ENCODE data around the gene BHLHA15.

Gene BHLHA15

DNA sequence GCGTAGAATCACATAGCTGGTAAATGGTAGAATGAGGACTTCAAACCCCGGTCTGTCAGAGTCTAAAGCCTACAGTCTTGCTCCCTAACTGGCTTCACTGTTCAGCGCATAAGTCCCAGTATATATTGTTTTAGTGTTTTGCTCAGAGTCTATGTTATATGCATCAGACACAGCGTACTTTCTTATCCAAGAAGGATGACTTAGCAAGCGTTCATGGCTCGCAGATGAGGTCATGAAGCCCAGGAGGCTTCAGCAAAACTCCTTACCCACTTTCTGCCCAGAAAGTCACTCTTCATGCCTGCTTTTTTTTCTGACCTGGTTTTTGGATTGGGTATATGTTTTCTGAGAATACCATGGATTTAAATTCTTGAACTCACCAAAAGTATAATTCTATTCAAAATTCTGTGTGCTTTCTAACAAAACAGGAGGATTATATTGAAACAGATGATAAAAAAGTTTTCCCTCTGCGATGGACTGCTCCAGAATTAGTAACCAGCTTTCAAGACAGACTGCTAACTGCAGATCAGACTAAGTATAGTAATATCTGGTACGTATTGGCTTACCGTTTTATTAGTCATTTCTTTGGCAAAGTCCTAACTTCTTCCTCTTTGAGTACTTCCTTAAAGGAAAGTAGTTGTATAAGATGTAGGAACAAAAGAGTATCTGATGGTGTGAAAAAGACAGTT, 24.6 kb upstream of the BHLHA15 start:
- DNase-seq (ENCODE audit: low read depth, low spot score) = no peak
- no peaks in the 10 kb centered on the region; the same call in 1 of the 2 replicates for H3K9me3 ChIP-seq (ENCODE audit: control insufficient read depth, insufficient read depth, low read length)
- no peaks in the 10 kb centered on the region for H3K27me3 ChIP-seq (ENCODE audit: control insufficient read depth, insufficient read depth, low read length)
- H3K4me3 ChIP-seq (ENCODE audit: low read length) = no peak overlapping the region
- H3K27ac ChIP-seq (ENCODE audit: low read length) = no peak overlapping the region
- WGBS (ENCODE audit: insufficient coverage, insufficient read length) = no CpG with 5 or more reads among the region's 9 CpGs
- H3K4me1 ChIP-seq (ENCODE audit: control insufficient read depth, insufficient read depth, low read length) = no peaks in the 10 kb centered on the region
- H3K36me3 ChIP-seq (ENCODE audit: control insufficient read depth, insufficient read depth, low read length) = peaks cover 2% of the 10 kb centered on the region; the same call in 1 of the 2 replicates

DNA sequence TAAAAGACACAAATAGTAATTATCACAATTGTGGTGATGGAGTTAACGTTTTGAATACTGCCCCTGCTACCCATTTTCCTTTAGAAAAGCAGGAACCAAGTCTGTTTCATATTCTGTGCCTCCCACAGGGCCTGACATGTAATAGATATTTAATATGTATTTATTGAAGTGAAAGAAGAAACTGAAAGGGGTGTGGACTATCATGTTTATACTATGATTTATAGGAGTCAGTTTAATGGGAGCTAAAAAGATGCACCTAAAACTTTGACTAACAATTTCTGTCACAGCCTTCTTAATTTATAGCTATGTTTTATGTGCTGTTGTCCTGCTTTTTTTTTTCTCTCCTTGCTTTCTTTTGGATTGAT, 24.1 kb upstream of the BHLHA15 start:
- H3K9me3 ChIP-seq (ENCODE audit: control insufficient read depth, insufficient read depth, low read length) = no peaks in the 10 kb centered on the region; the same call in 1 of the 2 replicates
- H3K36me3 ChIP-seq (ENCODE audit: control insufficient read depth, insufficient read depth, low read length) = peaks cover 5% of the 10 kb centered on the region; the same call in 1 of the 2 replicates
- no peaks in the 10 kb centered on the region for H3K27me3 ChIP-seq (ENCODE audit: control insufficient read depth, insufficient read depth, low read length)
- WGBS (ENCODE audit: insufficient coverage, insufficient read length) = no CpG with 5 or more reads among the region's 1 CpG
- DNase-seq (ENCODE audit: low read depth, low spot score) = no peak
- no peak overlapping the region for H3K27ac ChIP-seq (ENCODE audit: low read length)
- no peaks in the 10 kb centered on the region for H3K4me1 ChIP-seq (ENCODE audit: control insufficient read depth, insufficient read depth, low read length)
- H3K4me3 ChIP-seq (ENCODE audit: low read length) = no peak overlapping the region

DNA sequence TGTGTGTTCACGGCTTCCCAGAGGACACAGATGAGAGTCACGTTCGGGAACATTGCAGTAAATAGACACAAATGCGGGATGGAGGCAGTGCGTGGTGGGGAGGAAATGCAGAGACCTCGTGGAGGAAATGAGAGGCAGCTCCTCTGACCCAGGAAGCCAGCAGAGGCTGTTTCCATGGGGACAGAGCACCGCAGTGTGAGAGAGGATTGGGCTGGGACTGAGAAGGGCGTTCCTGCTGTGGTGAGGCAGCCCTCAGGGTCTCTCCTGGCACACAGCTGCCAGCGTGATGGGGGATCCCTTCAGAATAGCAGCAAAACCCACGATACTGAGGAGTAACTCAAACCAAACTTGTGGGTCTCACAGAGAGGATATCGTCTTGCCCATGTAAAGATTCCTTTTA, 21.7 kb upstream of the BHLHA15 start:
- Histone ChIP-seq H3K4me1 (ENCODE audit: control insufficient read depth, insufficient read depth, low read length) (no peaks in the 10 kb centered on the region), H3K9me3 (ENCODE audit: control insufficient read depth, insufficient read depth, low read length) (no peaks in the 10 kb centered on the region), H3K36me3 (ENCODE audit: control insufficient read depth, insufficient read depth, low read length) (peaks cover 20% of the 10 kb centered on the region), H3K27me3 (ENCODE audit: control insufficient read depth, insufficient read depth, low read length) (no peaks in the 10 kb centered on the region), H3K4me3 (ENCODE audit: low read length) (no peak overlapping the region), H3K27ac (ENCODE audit: low read length) (no peak overlapping the region)
- DNase-seq (ENCODE audit: low read depth, low spot score) = no peak
- no CpG with 5 or more reads among the region's 11 CpGs for whole genome bisulfite sequencing (ENCODE audit: insufficient coverage, insufficient read length)

DNA sequence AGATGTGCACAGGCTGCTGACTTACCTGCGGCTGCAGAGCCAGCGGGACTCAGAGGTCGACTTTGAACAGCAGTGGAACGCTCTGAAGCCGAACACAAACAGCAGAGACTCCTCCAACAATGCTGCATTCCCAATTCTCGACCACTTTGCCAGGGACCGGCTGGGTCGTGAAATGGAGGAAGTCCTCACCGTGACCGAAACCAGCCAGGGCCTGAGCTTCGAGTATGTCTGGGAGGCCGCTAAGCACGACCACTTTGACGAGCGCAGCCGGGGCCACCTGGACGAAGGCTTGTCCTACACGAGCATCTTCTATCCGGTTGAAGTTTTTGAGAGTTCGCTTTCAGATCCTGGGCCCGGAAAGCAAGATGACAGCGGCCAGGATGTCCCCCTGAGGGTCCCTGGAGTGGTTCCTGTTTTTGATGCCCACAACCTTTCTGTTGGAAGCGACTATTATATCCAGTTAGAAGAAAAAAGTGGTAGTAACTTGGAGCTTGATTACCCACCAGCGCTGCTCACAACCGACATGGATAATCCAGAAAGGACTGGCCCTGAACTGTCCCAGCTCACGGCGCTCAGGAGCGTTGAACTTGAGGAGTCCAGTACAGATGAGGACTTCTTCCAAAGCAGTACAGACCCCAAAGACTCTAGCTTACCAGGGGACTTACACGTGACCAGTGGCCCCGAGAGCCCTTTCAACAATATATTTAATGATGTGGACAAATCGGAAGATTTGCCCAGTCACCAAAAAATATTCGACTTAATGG, 19.4 kb upstream of the BHLHA15 start:
- no peaks in the 10 kb centered on the region for H3K27me3 ChIP-seq (ENCODE audit: control insufficient read depth, insufficient read depth, low read length)
- H3K4me1 ChIP-seq (ENCODE audit: control insufficient read depth, insufficient read depth, low read length) = no peaks in the 10 kb centered on the region
- no CpG with 5 or more reads among the region's 32 CpGs for WGBS (ENCODE audit: insufficient coverage, insufficient read length)
- no peak overlapping the region for H3K27ac ChIP-seq (ENCODE audit: low read length)
- H3K36me3 ChIP-seq (ENCODE audit: control insufficient read depth, insufficient read depth, low read length) = peaks cover 24% of the 10 kb centered on the region
- no peaks in the 10 kb centered on the region for H3K9me3 ChIP-seq (ENCODE audit: control insufficient read depth, insufficient read depth, low read length)
- no peak for DNase-seq (ENCODE audit: low read depth, low spot score)
- H3K4me3 ChIP-seq (ENCODE audit: low read length) = no peak overlapping the region

DNA sequence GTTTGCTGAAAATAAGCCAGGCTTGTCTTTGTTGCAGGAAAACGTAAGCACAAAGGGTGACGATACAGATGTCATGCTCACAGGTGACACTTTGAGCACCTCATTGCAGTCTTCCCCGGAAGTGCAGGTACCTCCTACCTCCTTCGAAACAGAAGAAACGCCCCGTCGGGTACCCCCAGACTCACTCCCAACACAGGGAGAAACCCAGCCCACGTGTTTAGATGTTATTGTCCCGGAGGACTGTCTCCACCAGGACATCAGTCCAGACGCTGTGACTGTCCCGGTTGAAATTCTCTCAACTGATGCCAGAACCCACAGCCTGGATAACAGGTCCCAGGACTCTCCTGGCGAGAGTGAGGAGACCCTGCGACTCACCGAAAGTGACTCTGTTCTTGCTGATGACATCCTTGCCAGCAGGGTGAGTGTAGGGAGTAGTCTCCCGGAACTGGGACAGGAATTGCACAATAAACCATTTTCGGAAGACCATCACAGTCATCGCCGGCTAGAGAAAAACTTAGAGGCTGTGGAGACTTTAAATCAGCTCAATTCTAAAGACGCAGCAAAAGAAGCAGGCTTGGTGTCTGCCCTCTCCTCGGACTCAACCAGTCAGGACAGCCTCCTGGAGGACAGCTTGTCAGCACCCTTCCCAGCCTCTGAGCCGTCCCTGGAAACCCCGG, 18.3 kb upstream of the BHLHA15 start:
- no peaks in the 10 kb centered on the region for H3K9me3 ChIP-seq (ENCODE audit: control insufficient read depth, insufficient read depth, low read length)
- peaks cover 24% of the 10 kb centered on the region for H3K36me3 ChIP-seq (ENCODE audit: control insufficient read depth, insufficient read depth, low read length)
- no peak overlapping the region for H3K27ac ChIP-seq (ENCODE audit: low read length)

DNA sequence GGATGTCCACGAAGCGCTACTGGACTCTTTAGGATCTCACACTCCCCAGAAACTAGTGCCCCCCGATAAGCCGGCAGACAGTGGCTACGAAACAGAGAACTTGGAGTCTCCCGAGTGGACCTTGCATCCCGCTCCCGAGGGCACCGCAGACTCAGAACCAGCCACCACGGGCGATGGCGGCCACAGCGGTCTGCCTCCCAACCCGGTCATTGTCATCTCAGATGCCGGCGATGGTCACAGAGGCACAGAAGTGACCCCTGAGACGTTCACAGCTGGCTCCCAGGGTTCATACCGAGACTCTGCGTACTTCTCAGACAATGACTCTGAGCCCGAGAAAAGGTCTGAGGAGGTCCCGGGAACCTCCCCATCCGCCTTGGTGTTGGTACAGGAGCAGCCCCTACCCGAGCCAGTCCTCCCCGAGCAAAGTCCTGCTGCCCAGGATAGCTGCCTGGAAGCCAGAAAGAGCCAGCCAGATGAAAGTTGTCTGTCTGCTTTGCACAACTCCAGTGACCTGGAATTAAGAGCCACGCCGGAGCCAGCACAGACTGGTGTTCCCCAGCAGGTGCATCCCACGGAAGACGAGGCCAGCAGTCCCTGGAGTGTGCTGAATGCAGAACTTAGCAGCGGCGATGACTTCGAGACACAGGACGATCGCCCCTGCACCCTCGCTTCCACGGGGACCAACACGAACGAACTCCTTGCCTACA, 17.6 kb upstream of the BHLHA15 start:
- Histone ChIP-seq H3K4me3 (ENCODE audit: low read length) (no peak overlapping the region), H3K36me3 (ENCODE audit: control insufficient read depth, insufficient read depth, low read length) (peaks cover 24% of the 10 kb centered on the region), H3K4me1 (ENCODE audit: control insufficient read depth, insufficient read depth, low read length) (no peaks in the 10 kb centered on the region), H3K9me3 (ENCODE audit: control insufficient read depth, insufficient read depth, low read length) (no peaks in the 10 kb centered on the region), H3K27ac (ENCODE audit: low read length) (no peak overlapping the region), H3K27me3 (ENCODE audit: control insufficient read depth, insufficient read depth, low read length) (no peaks in the 10 kb centered on the region)
- no peak for DNase-seq (ENCODE audit: low read depth, low spot score)
- no CpG with 5 or more reads among the region's 37 CpGs for WGBS (ENCODE audit: insufficient coverage, insufficient read length)

More for the DNA sequence above, 18.3 kb upstream of the BHLHA15 start:
- Histone ChIP-seq H3K27me3 (ENCODE audit: control insufficient read depth, insufficient read depth, low read length) (no peaks in the 10 kb centered on the region), H3K4me3 (ENCODE audit: low read length) (no peak overlapping the region), H3K4me1 (ENCODE audit: control insufficient read depth, insufficient read depth, low read length) (no peaks in the 10 kb centered on the region)
- no CpG with 5 or more reads among the region's 22 CpGs for WGBS (ENCODE audit: insufficient coverage, insufficient read length)
- DNase-seq (ENCODE audit: low read depth, low spot score) = no peak

DNA sequence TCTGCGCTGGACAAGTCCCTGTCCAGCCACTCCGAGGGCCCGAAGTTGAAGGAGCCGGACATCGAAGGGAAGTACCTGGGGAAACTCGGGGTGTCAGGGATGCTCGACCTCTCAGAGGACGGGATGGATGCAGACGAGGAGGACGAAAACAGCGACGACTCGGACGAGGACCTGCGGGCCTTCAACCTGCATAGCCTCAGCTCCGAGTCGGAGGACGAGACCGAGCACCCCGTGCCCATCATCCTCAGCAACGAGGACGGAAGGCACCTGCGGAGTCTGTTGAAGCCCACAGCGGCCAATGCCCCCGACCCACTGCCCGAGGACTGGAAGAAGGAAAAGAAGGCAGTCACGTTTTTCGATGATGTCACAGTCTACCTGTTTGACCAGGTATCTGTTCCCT, 17.1 kb upstream of the BHLHA15 start:
- Histone ChIP-seq H3K4me1 (ENCODE audit: control insufficient read depth, insufficient read depth, low read length) (no peaks in the 10 kb centered on the region), H3K27me3 (ENCODE audit: control insufficient read depth, insufficient read depth, low read length) (no peaks in the 10 kb centered on the region), H3K9me3 (ENCODE audit: control insufficient read depth, insufficient read depth, low read length) (no peaks in the 10 kb centered on the region), H3K4me3 (ENCODE audit: low read length) (no peak overlapping the region), H3K36me3 (ENCODE audit: control insufficient read depth, insufficient read depth, low read length) (peaks cover 24% of the 10 kb centered on the region), H3K27ac (ENCODE audit: low read length) (no peak overlapping the region)
- DNase-seq (ENCODE audit: low read depth, low spot score) = no peak
- WGBS (ENCODE audit: insufficient coverage, insufficient read length) = no CpG with 5 or more reads among the region's 28 CpGs

DNA sequence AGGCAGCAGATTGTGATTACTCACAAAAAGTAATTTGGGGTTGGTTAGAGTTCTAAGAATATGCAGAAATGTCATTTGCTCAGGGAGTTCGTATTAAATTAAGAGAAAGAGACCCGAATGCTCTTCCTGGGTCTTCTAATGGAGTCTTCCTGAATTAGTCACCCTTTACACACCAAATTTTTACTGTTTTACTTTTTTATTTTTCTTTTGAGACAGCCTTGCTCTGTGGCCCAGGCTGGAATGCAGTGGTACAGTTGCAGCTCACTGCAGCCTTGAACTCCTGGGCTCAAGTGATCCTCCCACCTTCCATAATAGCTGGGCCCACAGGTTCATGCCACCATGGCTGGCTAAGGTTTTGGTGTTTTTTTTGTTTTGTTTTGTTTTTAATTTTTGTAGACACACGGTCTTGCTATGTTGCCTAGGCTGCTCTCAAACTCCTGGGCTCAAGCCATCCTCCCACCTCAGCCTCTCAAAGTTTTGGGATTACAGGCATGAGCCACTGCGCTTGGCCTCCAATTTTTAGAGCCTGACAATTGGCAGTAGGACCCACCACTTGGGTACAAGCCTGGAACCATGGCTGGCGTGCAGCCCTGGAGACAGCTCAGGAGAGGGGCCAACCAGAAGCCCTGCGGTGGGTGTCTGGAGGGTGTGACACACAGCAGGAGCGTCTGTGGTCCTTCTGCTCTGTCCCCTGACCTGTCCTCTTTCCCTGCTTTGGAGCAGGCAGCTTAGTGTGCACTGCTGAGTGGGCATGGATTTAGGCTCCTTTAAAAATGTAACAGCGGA, 16.4 kb upstream of the BHLHA15 start:
- Histone ChIP-seq H3K27ac (ENCODE audit: low read length) (no peak overlapping the region), H3K36me3 (ENCODE audit: control insufficient read depth, insufficient read depth, low read length) (peaks cover 24% of the 10 kb centered on the region)

DNA sequence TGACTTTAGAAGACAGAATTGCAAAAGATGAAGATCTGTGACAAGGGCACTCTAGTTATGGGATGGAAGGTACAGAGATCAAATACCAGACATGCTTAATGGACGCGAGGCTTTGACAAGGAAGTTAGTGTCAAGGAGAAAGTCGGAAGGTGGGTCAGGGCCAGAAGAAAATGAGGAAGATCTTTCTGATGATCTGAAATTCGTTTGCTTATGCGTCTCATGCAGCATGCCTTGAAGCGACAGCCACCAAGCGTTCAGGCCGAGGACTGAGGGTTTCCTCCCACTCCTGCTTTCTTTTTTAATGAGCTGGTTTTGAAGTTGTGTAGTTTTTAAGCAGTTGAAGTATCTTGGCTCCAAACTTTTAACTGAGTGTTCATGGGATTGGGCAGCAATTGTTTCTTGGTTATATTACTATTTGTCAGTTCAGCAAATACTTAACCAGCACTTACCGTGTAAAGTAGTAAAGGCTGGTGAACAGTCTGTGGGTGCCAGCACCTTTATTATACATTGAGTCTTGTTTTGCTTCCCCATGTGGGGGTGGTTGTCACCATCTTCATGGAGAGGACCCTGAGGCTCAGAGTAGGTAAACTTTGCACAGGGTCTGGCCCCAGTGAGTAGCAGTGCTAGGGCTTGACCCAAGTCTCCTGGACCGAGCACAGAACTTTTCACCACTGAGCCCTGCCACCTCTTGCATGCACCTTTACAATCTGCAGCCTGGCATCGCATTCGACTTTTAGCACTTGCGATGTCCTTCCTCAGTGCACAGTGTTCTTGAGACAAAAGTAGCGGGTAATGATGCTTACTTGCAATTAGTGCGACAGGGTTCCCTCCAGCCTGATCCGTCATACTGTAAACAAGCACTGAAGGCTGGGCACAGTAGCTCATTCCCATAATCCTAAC, 14.3 kb upstream of the BHLHA15 start:
- H3K36me3 ChIP-seq (ENCODE audit: control insufficient read depth, insufficient read depth, low read length) = peaks cover 19% of the 10 kb centered on the region
- no CpG with 5 or more reads among the region's 16 CpGs for WGBS (ENCODE audit: insufficient coverage, insufficient read length)
- no peak for DNase-seq (ENCODE audit: low read depth, low spot score)
- H3K4me3 ChIP-seq (ENCODE audit: low read length) = no peak overlapping the region
- H3K27ac ChIP-seq (ENCODE audit: low read length) = no peak overlapping the region
- no peaks in the 10 kb centered on the region for H3K27me3 ChIP-seq (ENCODE audit: control insufficient read depth, insufficient read depth, low read length)
- no peaks in the 10 kb centered on the region for H3K9me3 ChIP-seq (ENCODE audit: control insufficient read depth, insufficient read depth, low read length)
- H3K4me1 ChIP-seq (ENCODE audit: control insufficient read depth, insufficient read depth, low read length) = no peaks in the 10 kb centered on the region

More for the DNA sequence above, 16.4 kb upstream of the BHLHA15 start:
- H3K27me3 ChIP-seq (ENCODE audit: control insufficient read depth, insufficient read depth, low read length) = no peaks in the 10 kb centered on the region
- WGBS (ENCODE audit: insufficient coverage, insufficient read length) = no CpG with 5 or more reads among the region's 8 CpGs
- H3K4me1 ChIP-seq (ENCODE audit: control insufficient read depth, insufficient read depth, low read length) = no peaks in the 10 kb centered on the region
- DNase-seq (ENCODE audit: low read depth, low spot score) = no peak
- no peak overlapping the region for H3K4me3 ChIP-seq (ENCODE audit: low read length)
- H3K9me3 ChIP-seq (ENCODE audit: control insufficient read depth, insufficient read depth, low read length) = no peaks in the 10 kb centered on the region

All from iPS DF 6.9 (cell line).